T-cell (primary cell): ENCODE measurements around the gene MAP2K7. TPM values are rescaled to one million over a fixed set of nuclear protein-coding genes. Genes with fewer than 3 reads are reported as not detected.

ENCODE experiments used
- ATAC-seq, 4 experiments: fragments of 200-7000 bp in 3 of 4; fragments of 150-1000 bp in 1 of 4; cut with Tn5 transposase; replicated peaks in 1 of 4; 1 replicate in 3 of 4; 2 replicates in 1 of 4; pipeline ENCODE4 v1.10.0; 2021; ENCODE audit warnings: moderate library complexity in 3 of 4, mild to moderate bottlenecking in 2 of 4, moderate number of reproducible peaks in 1 of 4
- CTCF ChIA-PET, 2 donors: fragments of 300-600 bp; sonication (Branson Sonifier 250); formaldehyde crosslinking; loops; one replicate each; lab custom pipeline; 2022; ENCODE audit warnings: antibody characterized with exemption in 2 of 2; lab: Charles Lee
- POLR2A ChIA-PET, 2 donors: fragments of 300-600 bp; sonication (Branson Sonifier 250); formaldehyde crosslinking; loops; one replicate each; lab custom pipeline; 2022; ENCODE audit warnings: antibody characterized with exemption in 2 of 2; lab: Charles Lee
- DNase-seq, 35 experiments: peaks; one replicate each; pipeline versions ENCODE4 v3.0.0 to v3.0.0-alpha.2; 2013 to 2023
- H3K27ac ChIP-seq: one replicate; pipeline ENCODE4 v1.5.1; 2013; ENCODE audit warnings: low read length
- H3K27me3 ChIP-seq, 2 experiments: replicated peaks in 1 of 2; 1 replicate in 1 of 2; 2 replicates in 1 of 2; pipeline versions ENCODE4 v1.6.1 to v1.7.0; 2013; ENCODE audit warnings: low read length in 1 of 2, mixed read lengths in 1 of 2; ENCODE audit not compliant: control insufficient read depth in 2 of 2, insufficient read depth in 2 of 2; ENCODE audit errors: extremely low read depth in 1 of 2
- H3K36me3 ChIP-seq, 2 donors: 1 replicate in 1 of 2; 2 replicates in 1 of 2; pipeline versions ENCODE4 v1.6.1 to v1.7.0; 2013; ENCODE audit warnings: low read length in 1 of 2; ENCODE audit not compliant: control insufficient read depth in 2 of 2, insufficient read depth in 1 of 2; ENCODE audit errors: extremely low read depth in 1 of 2
- H3K4me1 ChIP-seq, 2 experiments: 1 replicate in 1 of 2; 2 replicates in 1 of 2; pipeline versions ENCODE4 v1.6.1 to v1.7.0; 2013; ENCODE audit warnings: low read length in 2 of 2, mixed read lengths in 1 of 2; ENCODE audit not compliant: insufficient read depth in 2 of 2, control insufficient read depth in 1 of 2; ENCODE audit errors: extremely low read depth in 1 of 2
- H3K4me3 ChIP-seq, 2 donors: 1 replicate in 1 of 2; 2 replicates in 1 of 2; pipeline versions ENCODE4 v1.5.1 to v1.7.0; 2013; ENCODE audit warnings: mild to moderate bottlenecking in 2 of 2, low read length in 1 of 2, moderate library complexity in 1 of 2; ENCODE audit not compliant: control insufficient read depth in 1 of 2; ENCODE audit errors: extremely low read depth in 1 of 2
- H3K9me3 ChIP-seq: 2 replicates; pipeline ENCODE4 v1.7.0; 2013
- H3K27ac Mint-ChIP-seq, 2 donors: one replicate each; pipeline ENCODE4 v1.8.0; 2020 to 2021; ENCODE audit warnings: mild to moderate bottlenecking in 2 of 2, mixed read lengths in 2 of 2
- H3K27me3 Mint-ChIP-seq, 2 donors: one replicate each; pipeline ENCODE4 v1.8.0; 2021 to 2022; ENCODE audit warnings: mixed read lengths in 2 of 2
- H3K36me3 Mint-ChIP-seq: one replicate; pipeline ENCODE4 v1.8.0; 2021; ENCODE audit warnings: mixed read lengths
- H3K4me1 Mint-ChIP-seq, 3 donors: one replicate each; pipeline ENCODE4 v1.8.0; 2020 to 2022; ENCODE audit warnings: mixed read lengths in 3 of 3, mild to moderate bottlenecking in 1 of 3
- H3K4me3 Mint-ChIP-seq, 3 donors: one replicate each; pipeline ENCODE4 v1.8.0; 2020 to 2022; ENCODE audit warnings: mild to moderate bottlenecking in 3 of 3, mixed read lengths in 3 of 3, moderate library complexity in 3 of 3
- H3K9me3 Mint-ChIP-seq, 3 donors: one replicate each; pipeline ENCODE4 v1.8.0; 2020 to 2022; ENCODE audit warnings: mixed read lengths in 3 of 3
- WGBS: methylation state at CpG from one replicate; pipeline ENCODE4 v1.1.5; 2013; ENCODE audit warnings: missing lambda C conversion rate; ENCODE audit not compliant: insufficient coverage; 5-methylcytosine and 5-hydroxymethylcytosine counted together
- total RNA-seq, 35 experiments: library from RNA in 6 of 35; stranded (reverse) in 6 of 35; fragments of 120-200 nt in 1 of 35; gene quantifications; one replicate each; pipeline versions ENCODE4 v1.2.1 to v1.2.4 and lab custom pipeline; 2013 to 2026

MAP2K7 gene
- total RNA-seq, 5 donors from 2014 or later (not counting 1 experiment from before 2014, with no cell fraction given): 68.1 to 93.1 (median 73.5) TPM

- Mint-ChIP-seq H3K4me1 (peaks cover 7 to 35% (median 20%) of the 10 kb centered on the region in 3 donors), H3K27me3 (no peaks in the 10 kb centered on the region), H3K9me3 (no peaks in the 10 kb centered on the region), H3K36me3 (no peaks in the 10 kb centered on the region), H3K27ac (peak within 1 kb of the TSS in 1 of 2 donors; percentile 66), H3K4me3 (peak within 1 kb of the TSS; percentile 74 to 85 (median 78))
- ATAC-seq: peak; percentile 65 to 70 (median 68)
- no peaks in the 10 kb centered on the region for H3K27me3 ChIP-seq
- peaks cover 5 to 36% of the 10 kb centered on the region in 2 experiments for H3K4me1 ChIP-seq
- WGBS: 13% methylated on average over 58 of the region's 65 CpGs
- no peaks in the 10 kb centered on the region for H3K9me3 ChIP-seq
- no peak within 1 kb of the TSS for H3K27ac ChIP-seq
- peak within 1 kb of the TSS; percentile 12 to 51 for H3K4me3 ChIP-seq
- CTCF ChIA-PET: interaction anchor here in 1 of 2 donors (0.6 kb wide), 1 partner anchor 55 kb away, joined by 3 read pairs; no protein-coding TSS in a partner anchor
- peak; percentile 48 to 83 (median 70) for DNase-seq
- POLR2A ChIA-PET: no interaction called here
- peaks cover 10 to 20% of the 10 kb centered on the region in 2 donors for H3K36me3 ChIP-seq
Observed at GRCh38 chr19:7926021-7926726, 22.5 kb downstream of the MAP2K7 start, which contains the start of gene CTXN1. CTXN1 (minus strand) TSS chr19:7926135; CDS start chr19:7925538, 597 bp downstream.

DNA sequence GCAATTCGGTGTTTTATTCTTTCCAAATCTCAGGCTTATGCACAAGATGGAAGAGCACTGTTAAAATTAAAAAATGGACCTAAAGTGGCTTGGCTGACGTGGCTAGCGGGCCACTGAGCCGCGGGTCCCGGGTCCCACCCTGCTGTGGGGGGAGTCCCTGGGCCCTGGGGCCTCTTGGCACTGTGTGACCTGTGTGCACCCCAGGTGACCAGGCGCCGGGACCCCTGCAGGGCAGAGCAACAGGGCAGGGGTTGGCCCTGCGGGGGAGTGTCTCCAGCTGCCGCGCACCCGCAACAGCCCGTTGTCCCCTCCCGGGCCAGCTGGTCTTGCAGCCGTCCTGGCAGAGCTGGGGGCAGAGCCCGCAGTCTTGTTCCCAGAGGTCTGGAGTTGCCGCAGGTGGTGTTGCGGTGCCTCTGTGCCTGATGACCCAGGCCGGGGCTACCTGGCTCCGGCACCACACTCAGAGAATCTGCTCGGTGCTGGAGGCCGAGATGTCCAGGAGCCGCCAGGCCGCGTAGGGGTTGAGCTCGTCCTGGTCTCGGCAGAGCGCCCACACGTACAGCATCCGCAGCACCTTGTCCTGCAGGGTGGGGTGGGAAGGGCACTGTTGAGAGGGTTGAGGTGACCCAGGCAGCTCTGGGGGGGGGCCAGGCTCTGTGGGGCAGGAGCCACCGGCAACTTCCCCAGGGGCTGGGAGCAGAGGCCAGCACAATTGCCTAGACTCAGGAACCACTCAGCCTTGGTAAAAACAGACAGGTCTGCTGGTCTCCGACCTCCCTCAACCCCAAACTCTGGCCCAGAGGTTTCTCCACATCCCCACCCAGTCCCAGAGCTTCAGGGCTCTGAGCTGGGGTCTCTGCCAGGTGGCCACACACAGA is 23.3 kb downstream of the MAP2K7 start:
- Mint-ChIP-seq H3K4me3 (peak overlapping the region; percentile 57 to 66 (median 64)), H3K4me1 (peaks cover 4 to 27% (median 14%) of the 10 kb centered on the region in 3 donors), H3K9me3 (no peaks in the 10 kb centered on the region), H3K27me3 (no peaks in the 10 kb centered on the region), H3K27ac (no peak overlapping the region), H3K36me3 (no peaks in the 10 kb centered on the region)
- peaks cover 6 to 24% of the 10 kb centered on the region in 2 donors for H3K36me3 ChIP-seq
- H3K9me3 ChIP-seq: no peaks in the 10 kb centered on the region
- CTCF ChIA-PET: interaction anchor here in 1 of 2 donors (0.6 kb wide), 1 partner anchor 54 kb away, joined by 3 read pairs; no protein-coding TSS in a partner anchor
- POLR2A ChIA-PET: no interaction called here
- H3K4me1 ChIP-seq: peaks cover 2 to 28% of the 10 kb centered on the region in 2 experiments
- DNase-seq: no peak
- WGBS: 93% methylated on average over 25 of the region's 32 CpGs
- no peak overlapping the region for H3K4me3 ChIP-seq
- no peak overlapping the region for H3K27ac ChIP-seq
- no peaks in the 10 kb centered on the region for H3K27me3 ChIP-seq
- ATAC-seq: no peak

- 91% methylated on average over 21 of the region's 23 CpGs for WGBS
- Mint-ChIP-seq H3K4me3 (peak overlapping the region in 1 of 3 donors; percentile 38), H3K27me3 (no peaks in the 10 kb centered on the region), H3K4me1 (peaks cover 0 to 23% (median 12%) of the 10 kb centered on the region in 3 donors), H3K9me3 (no peaks in the 10 kb centered on the region), H3K27ac (peak overlapping the region in 1 of 2 donors; percentile 0), H3K36me3 (no peaks in the 10 kb centered on the region)
- H3K4me3 ChIP-seq: no peak overlapping the region
- H3K4me1 ChIP-seq: peaks cover 2 to 21% of the 10 kb centered on the region in 2 experiments
- ATAC-seq (no peak), DNase-seq (no peak)
- CTCF ChIA-PET: interaction anchor here in 1 of 2 donors (0.7 kb wide), 1 partner anchor 1413 kb away, joined by 3 read pairs; no protein-coding TSS in a partner anchor
- H3K27me3 ChIP-seq: no peaks in the 10 kb centered on the region
- H3K9me3 ChIP-seq: no peaks in the 10 kb centered on the region
- POLR2A ChIA-PET: no interaction called here
- peaks cover 4 to 25% of the 10 kb centered on the region in 2 donors for H3K36me3 ChIP-seq
- H3K27ac ChIP-seq: no peak overlapping the region
Observed at GRCh38 chr19:7927605-7928333, 24.1 kb downstream of the MAP2K7 start.

GRCh38 chr19:7928334-7928706 is 24.6 kb downstream of the MAP2K7 start:
- CTCF ChIA-PET: interaction anchor here (0.7 to 2.7 kb wide), 3 partner anchors 10 to 1413 kb away, joined by 3 to 15 read pairs (median 3); partner anchors contain the start of gene TIMM44 (in 1 of the 2)
- no peaks in the 10 kb centered on the region for H3K36me3 Mint-ChIP-seq
- ATAC-seq: no peak
- Histone ChIP-seq H3K4me3 (no peak overlapping the region), H3K4me1 (peaks cover 2 to 21% of the 10 kb centered on the region in 2 experiments), H3K27ac (no peak overlapping the region), H3K36me3 (peaks cover 5 to 27% of the 10 kb centered on the region in 2 donors), H3K27me3 (no peaks in the 10 kb centered on the region), H3K9me3 (no peaks in the 10 kb centered on the region)
- POLR2A ChIA-PET: interaction anchor here in 1 of 2 donors (0.6 kb wide), 1 partner anchor 100 kb away, joined by 14 read pairs; no protein-coding TSS in a partner anchor
- H3K27me3 Mint-ChIP-seq: no peaks in the 10 kb centered on the region
- peak overlapping the region in 1 of 2 donors; percentile 0 for H3K27ac Mint-ChIP-seq
- WGBS: 87% methylated on average over 8 of the region's 9 CpGs
- H3K4me3 Mint-ChIP-seq: peak overlapping the region in 1 of 3 donors; percentile 38
- peaks cover 0 to 19% (median 12%) of the 10 kb centered on the region in 3 donors for H3K4me1 Mint-ChIP-seq
- DNase-seq: no peak
- no peaks in the 10 kb centered on the region for H3K9me3 Mint-ChIP-seq

- Histone ChIP-seq H3K36me3 (peaks cover 10 to 34% of the 10 kb centered on the region in 2 donors), H3K9me3 (no peaks in the 10 kb centered on the region), H3K4me3 (no peak overlapping the region), H3K4me1 (peaks cover 2 to 21% of the 10 kb centered on the region in 2 experiments), H3K27ac (no peak overlapping the region), H3K27me3 (no peaks in the 10 kb centered on the region)
- peaks cover 2% of the 10 kb centered on the region for H3K36me3 Mint-ChIP-seq
- peaks cover 0 to 19% (median 12%) of the 10 kb centered on the region in 3 donors for H3K4me1 Mint-ChIP-seq
- DNase-seq (peak in 34 of 35 experiments; percentile 43 to 89 (median 78)), ATAC-seq (peak; percentile 23 to 60 (median 37))
- ChIA-PET POLR2A (interaction anchor here in 1 of 2 donors (0.6 kb wide), 1 partner anchor 99 kb away, joined by 14 read pairs; no protein-coding TSS in a partner anchor), CTCF (interaction anchor here (0.7 to 2.7 kb wide), 4 partner anchors 8 to 15 kb away, joined by 3 to 15 read pairs (median 7); partner anchors contain the start of genes SNAPC2 (in 1 of the 2) and TIMM44 (in 1 of the 2))
- peak overlapping the region in 1 of 2 donors; percentile 15 for H3K27ac Mint-ChIP-seq
- no peaks in the 10 kb centered on the region for H3K27me3 Mint-ChIP-seq
- H3K4me3 Mint-ChIP-seq: peak overlapping the region in 1 of 3 donors; percentile 38
- no peaks in the 10 kb centered on the region for H3K9me3 Mint-ChIP-seq
- 93% methylated on average over 7 of the region's 24 CpGs for WGBS
Observed at GRCh38 chr19:7928741-7929701, 25.3 kb downstream of the MAP2K7 start.
